ENCODE results near the gene LMF1. TPM values are rescaled to one million over a fixed set of nuclear protein-coding genes. Genes with fewer than 3 reads are reported as not detected.

The LMF1 gene
- total RNA-seq, 4 donors from 2014 or later: 21.8 to 47.9 (median 36.0) TPM

DNA sequence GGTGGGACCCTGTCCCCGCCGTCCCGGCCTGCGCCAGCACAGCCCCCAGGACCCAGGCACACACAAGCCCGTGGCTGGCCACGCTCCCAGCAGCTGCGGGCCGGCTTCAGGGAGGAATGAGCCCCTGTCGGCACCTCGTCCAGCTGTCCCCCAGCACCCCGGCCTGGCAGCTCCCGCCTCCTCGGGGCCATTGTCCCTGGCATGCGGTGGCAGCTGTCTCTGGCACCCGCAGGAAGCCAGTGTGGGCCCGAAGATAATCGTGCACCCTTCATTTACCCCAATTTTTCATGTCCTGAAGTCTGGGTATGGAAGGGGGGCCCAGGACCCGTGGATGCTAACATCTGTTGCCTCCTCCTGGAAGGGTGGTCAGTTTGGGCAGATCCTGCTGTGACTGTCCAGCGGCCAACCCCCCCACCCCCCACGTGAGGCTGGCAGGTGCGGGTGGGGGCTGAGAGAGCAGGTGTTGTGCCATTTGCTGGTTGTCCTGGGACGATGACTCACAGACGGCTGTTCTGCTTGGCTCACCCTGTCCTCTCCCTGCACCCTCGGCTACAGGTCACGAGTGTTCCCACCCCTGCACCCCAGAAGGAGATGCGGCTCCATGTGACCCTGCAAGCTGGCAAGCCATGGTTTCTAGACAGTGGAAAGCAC is 4.0 kb upstream of the LMF1 start:
- TF ChIP-seq, protein P1, sequence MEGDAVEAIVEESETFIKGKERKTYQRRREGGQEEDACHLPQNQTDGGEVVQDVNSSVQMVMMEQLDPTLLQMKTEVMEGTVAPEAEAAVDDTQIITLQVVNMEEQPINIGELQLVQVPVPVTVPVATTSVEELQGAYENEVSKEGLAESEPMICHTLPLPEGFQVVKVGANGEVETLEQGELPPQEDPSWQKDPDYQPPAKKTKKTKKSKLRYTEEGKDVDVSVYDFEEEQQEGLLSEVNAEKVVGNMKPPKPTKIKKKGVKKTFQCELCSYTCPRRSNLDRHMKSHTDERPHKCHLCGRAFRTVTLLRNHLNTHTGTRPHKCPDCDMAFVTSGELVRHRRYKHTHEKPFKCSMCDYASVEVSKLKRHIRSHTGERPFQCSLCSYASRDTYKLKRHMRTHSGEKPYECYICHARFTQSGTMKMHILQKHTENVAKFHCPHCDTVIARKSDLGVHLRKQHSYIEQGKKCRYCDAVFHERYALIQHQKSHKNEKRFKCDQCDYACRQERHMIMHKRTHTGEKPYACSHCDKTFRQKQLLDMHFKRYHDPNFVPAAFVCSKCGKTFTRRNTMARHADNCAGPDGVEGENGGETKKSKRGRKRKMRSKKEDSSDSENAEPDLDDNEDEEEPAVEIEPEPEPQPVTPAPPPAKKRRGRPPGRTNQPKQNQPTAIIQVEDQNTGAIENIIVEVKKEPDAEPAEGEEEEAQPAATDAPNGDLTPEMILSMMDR (IDR thresholded peaks at IDR 0.05): no peak
- TF ChIP-seq POLR2A (IDR thresholded peaks at IDR 0.05): no peak
- Histone ChIP-seq H3K4me3 (no peak overlapping the region), H3K4me1 (peaks cover 0 to 3% of the 10 kb centered on the region in 2 donors), H3K36me3 (no peaks in the 10 kb centered on the region), H3K9me3 (no peaks in the 10 kb centered on the region), H3K27me3 (no peaks in the 10 kb centered on the region), H3K27ac (no peak overlapping the region)
- intact Hi-C loops (cut with DNase I; ENCODE audit: low total_unique reads): no loop called here
- no peak for DNase-seq

DNA sequence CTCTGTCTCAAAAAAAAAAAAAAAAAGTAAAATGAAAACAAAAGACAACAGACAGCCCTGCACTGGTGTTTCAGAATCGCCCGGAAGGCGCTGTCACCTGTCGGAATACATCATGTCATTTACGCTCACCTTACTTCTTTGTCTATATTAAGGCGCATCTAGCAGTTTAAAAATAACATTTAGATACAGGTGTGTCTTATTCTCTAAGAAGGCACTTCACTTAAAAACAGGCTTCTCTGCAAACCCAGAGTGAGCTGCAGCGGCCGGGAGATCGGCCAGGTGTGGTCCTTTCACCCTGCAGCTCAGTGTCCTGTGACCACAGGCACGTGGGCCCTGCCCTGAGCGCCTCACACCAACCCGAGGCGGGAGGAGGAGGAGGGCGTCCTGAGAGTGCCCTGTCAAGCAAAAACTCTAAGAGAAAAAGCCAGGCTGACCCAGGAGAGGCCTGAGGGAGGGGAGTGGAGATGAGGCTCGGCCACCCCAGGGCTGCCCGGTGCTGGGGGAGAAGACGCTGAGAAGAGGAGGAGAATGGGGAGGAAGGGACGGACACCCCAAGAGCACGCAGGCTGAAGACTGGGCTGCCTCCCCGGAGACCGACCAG is 3.3 kb upstream of the LMF1 start:
- intact Hi-C loops (cut with DNase I; ENCODE audit: low total_unique reads): no loop called here
- no peaks in the 10 kb centered on the region for H3K9me3 ChIP-seq
- H3K27ac ChIP-seq: no peak overlapping the region
- H3K36me3 ChIP-seq: no peaks in the 10 kb centered on the region
- no peaks in the 10 kb centered on the region for H3K27me3 ChIP-seq
- TF ChIP-seq, protein P1 (IDR thresholded peaks at IDR 0.05): no peak
- TF ChIP-seq POLR2A (IDR thresholded peaks at IDR 0.05): no peak
- DNase-seq: no peak
- no peak overlapping the region for H3K4me3 ChIP-seq
- peaks cover 0 to 6% of the 10 kb centered on the region in 2 donors for H3K4me1 ChIP-seq

DNA sequence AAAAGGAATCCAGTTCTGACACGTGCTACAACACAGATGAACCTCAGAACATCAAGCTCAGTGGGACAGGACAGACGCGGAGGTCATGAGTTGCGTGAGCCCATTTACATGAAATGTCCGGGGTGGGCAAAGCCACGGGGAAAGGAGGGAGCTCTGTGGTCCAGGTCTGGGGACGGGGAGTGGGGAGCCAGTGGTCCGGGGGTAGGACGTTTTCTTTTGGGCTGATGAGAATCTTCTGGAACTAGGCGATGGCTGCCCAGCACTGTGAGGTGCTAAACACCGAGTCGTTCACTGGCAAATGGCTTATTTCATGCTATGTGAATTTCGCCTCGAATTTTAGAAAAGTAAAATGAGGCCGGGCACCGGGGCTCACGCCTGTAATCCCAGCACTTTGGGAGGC is 2.6 kb upstream of the LMF1 start:
- TF ChIP-seq POLR2A (IDR thresholded peaks at IDR 0.05): no peak
- TF ChIP-seq, protein P1 (IDR thresholded peaks at IDR 0.05): no peak
- Histone ChIP-seq H3K4me1 (peaks cover 0 to 6% of the 10 kb centered on the region in 2 donors), H3K36me3 (no peaks in the 10 kb centered on the region), H3K4me3 (no peak overlapping the region), H3K27me3 (no peaks in the 10 kb centered on the region), H3K9me3 (no peaks in the 10 kb centered on the region), H3K27ac (no peak overlapping the region)
- no peak for DNase-seq
- intact Hi-C loops (cut with DNase I; ENCODE audit: low total_unique reads): no loop called here

DNA sequence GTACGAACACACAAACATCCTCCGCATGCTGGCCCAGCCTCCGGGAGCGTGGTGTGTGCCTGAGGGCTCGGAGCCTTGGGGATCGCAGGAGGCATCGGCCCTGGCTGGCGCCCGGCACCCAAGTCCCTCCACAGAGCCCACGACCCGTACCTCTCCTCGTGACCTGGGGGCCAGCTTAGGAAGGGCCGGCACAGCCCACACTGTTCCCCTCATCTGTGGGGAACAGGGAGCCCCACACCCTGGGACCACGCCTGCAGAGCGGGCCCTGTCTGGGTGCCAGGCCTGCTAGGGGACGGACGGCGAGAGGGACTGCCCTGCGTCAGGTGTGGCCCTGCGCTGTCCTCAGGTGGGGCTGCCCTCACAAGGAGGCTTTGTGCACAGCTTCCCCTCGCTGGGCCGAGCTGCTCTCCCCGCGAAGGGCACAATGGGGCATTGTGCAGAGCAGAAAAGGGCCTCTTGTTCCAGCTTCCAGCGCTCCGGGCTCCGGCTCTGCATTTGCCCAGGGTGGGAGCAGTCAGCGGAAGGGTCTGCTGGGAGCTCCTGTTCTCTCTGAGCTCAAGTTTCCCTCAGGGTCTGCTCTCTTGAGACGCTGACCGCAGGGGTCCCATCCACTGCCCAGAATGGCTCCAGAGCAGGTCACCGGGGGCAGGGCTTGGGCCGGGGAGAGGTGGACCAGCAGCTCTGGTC is 1.7 kb upstream of the LMF1 start:
- Histone ChIP-seq H3K4me1 (peaks cover 0 to 6% of the 10 kb centered on the region in 2 donors), H3K4me3 (no peak overlapping the region), H3K27ac (no peak overlapping the region), H3K27me3 (no peaks in the 10 kb centered on the region), H3K9me3 (no peaks in the 10 kb centered on the region), H3K36me3 (no peaks in the 10 kb centered on the region)
- DNase-seq: no peak
- TF ChIP-seq, protein P1 (IDR thresholded peaks at IDR 0.05): no peak
- no peak for TF ChIP-seq POLR2A (IDR thresholded peaks at IDR 0.05)
- intact Hi-C loops (cut with DNase I; ENCODE audit: low total_unique reads): no loop called here

DNA sequence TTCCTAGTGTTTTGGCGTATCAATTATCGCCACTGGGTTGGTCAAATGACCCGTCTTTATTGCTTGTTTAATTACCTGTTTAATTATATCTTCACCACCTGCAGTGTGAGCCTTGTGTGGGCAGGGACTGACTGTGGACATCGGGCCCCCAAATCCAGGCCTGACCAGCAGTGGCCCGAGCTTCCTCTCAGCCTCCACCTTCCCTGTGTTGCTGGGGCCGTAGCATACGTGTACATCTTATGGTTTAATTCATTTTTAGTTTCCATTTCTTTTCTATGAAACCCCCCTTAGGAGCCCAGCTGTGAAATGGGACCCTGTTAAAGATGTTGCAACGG is 1.2 kb upstream of the LMF1 start:
- no peak for DNase-seq
- Histone ChIP-seq H3K4me3 (no peak overlapping the region), H3K9me3 (no peaks in the 10 kb centered on the region), H3K27ac (no peak overlapping the region), H3K27me3 (no peaks in the 10 kb centered on the region), H3K4me1 (peaks cover 0 to 6% of the 10 kb centered on the region in 2 donors), H3K36me3 (no peaks in the 10 kb centered on the region)
- no peak for TF ChIP-seq POLR2A (IDR thresholded peaks at IDR 0.05)
- TF ChIP-seq, protein P1 (IDR thresholded peaks at IDR 0.05): no peak
- intact Hi-C loops (cut with DNase I; ENCODE audit: low total_unique reads): no loop called here
